OCI-LY7 (cell line): ENCODE results near the gene FAM13A.

ENCODE experiments used
- CTCF ChIP-seq: fragments of 200-600 bp; sonication (generic); conservative IDR thresholded peaks from 2 replicates; pipeline ENCODE4 v1.5.1; 2014; ENCODE audit warnings: mild to moderate bottlenecking, antibody characterized with exemption, low read length, moderate library complexity, mixed read lengths
- EZH2phosphoT487 ChIP-seq: fragments of 200-600 bp; sonication (generic); IDR thresholded peaks from 2 replicates; pipeline ENCODE4 v1.6.1; 2018; ENCODE audit warnings: low read depth, borderline replicate concordance, mild to moderate bottlenecking, mixed run types, antibody characterized with exemption, low read length, moderate library complexity, mixed read lengths

DNA sequence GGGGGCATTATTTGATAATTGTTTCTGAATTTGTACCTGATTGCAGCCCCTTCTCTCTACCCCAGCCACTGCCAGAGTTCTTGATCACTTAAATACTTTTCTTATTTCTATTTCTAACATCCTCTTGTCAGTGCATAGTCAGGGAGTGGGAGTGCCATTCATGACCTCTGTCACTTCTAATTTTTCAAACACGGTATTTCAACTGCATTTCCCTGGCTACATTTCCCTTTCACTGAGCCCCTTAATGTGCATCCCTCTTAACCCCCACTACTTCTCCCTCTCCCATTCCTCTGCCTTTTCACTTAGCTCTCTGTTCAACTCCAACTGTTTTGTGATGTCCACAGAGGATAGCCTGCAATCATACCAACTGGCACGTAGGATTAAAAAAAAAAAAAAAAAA is 231.1 kb downstream of the FAM13A start:
- no peak for TF ChIP-seq CTCF
- no peak for TF ChIP-seq EZH2phosphoT487
